K562 (cell line): ENCODE results near the gene MMP24. TPM values are rescaled to one million over a fixed set of nuclear protein-coding genes. Genes with fewer than 3 reads are reported as not detected.
"Not testable (repeated sequence)": the region's sequence is repeated elsewhere in the genome, so short reads cannot be mapped to it uniquely, and the experiment has no call there.

Source experiments
- ATAC-seq: fragments of 200-7000 bp; cut with Tn5 transposase; 3 replicates; pipeline ENCODE4 v1.9.1; 2020; ENCODE audit warnings: moderate library complexity
- BruUV-seq: library from RNA; stranded (reverse); fragments of 400-500 nt; replicated peaks from 2 replicates; lab custom pipeline; 2021; lab: Mats Ljungman, UMichigan
- CTCF ChIA-PET: fragments of 300-600 bp; formaldehyde crosslinking; extraction: SDS; loops from one replicate; lab custom pipeline; 2021; ENCODE audit warnings: low intra/inter-chr PET ratio; lab: Yijun Ruan, JAX
- POLR2A ChIA-PET: fragments of 300-600, 350-650 bp; sonication (Branson Sonifier 250); formaldehyde crosslinking; extraction: SDS; loops from one replicate; lab custom pipeline; 2021; ENCODE audit warnings: antibody characterized with exemption, inconsistent platforms; lab: Yijun Ruan, JAX
- DNase-seq, 4 experiments: peaks; one replicate each; pipeline versions ENCODE4 v3.0.0 to v3.0.0-alpha.2; 2011 to 2018; ENCODE audit warnings: low spot score in 3 of 4, mixed read lengths in 3 of 4; ENCODE audit errors: extremely low read depth in 1 of 4
- FAIRE-seq: peaks from 2 replicates; lab custom pipeline; 2011; peaks lifted over from hg19 to GRCh38; lab: Jason Lieb, UNC
- H2AFZ ChIP-seq: 2 replicates; pipeline ENCODE4 v1.6.0; 2011; ENCODE audit warnings: low read depth, low read length, control low read depth, inconsistent platforms
- H3K27ac ChIP-seq: fragments of 200-600 bp; 3 replicates; pipeline ENCODE4 v1.8.0; 2011; ENCODE audit warnings: low read depth, mild to moderate bottlenecking, control low read depth, inconsistent platforms, low read length, moderate library complexity, mixed read lengths; ENCODE audit errors: extremely low read depth
- H3K27me3 ChIP-seq, 2 experiments: fragments of 300-600 bp in 1 of 2; 2 replicates in 1 of 2; 3 replicates in 1 of 2; pipeline versions ENCODE4 v1.6.0 to v1.8.0; 2011; ENCODE audit warnings: inconsistent platforms in 2 of 2, low read length in 2 of 2, mild to moderate bottlenecking in 1 of 2, mixed read lengths in 1 of 2, moderate library complexity in 1 of 2; ENCODE audit not compliant: control insufficient read depth in 2 of 2, insufficient read depth in 2 of 2
- H3K36me3 ChIP-seq: fragments of 300-600 bp; 3 replicates; pipeline ENCODE4 v1.8.0; 2011; ENCODE audit warnings: mild to moderate bottlenecking, low read length, inconsistent platforms; ENCODE audit not compliant: control insufficient read depth, insufficient read depth
- H3K4me1 ChIP-seq, 2 experiments: fragments of 200-600 bp in 1 of 2; replicated peaks in 1 of 2; 2 replicates in 1 of 2; 3 replicates in 1 of 2; pipeline versions ENCODE4 v1.5.1 to v1.8.0; 2011; ENCODE audit warnings: inconsistent platforms in 2 of 2, low read length in 2 of 2, mild to moderate bottlenecking in 1 of 2, mixed read lengths in 1 of 2, moderate library complexity in 1 of 2; ENCODE audit not compliant: control insufficient read depth in 2 of 2, insufficient read depth in 2 of 2
- H3K4me2 ChIP-seq: 2 replicates; pipeline ENCODE4 v1.6.1; 2011; ENCODE audit warnings: low read length, control low read depth, inconsistent platforms, mixed read lengths; ENCODE audit not compliant: insufficient read depth
- H3K4me3 ChIP-seq: fragments of 200-600 bp; sonication (generic), shearing (Covaris generic); 2 replicates; pipeline ENCODE4 v1.5.1; 2016; ENCODE audit warnings: control low read depth, inconsistent platforms
- H3K79me2 ChIP-seq: fragments of 200-600 bp; 3 replicates; pipeline ENCODE4 v1.8.0; 2011; ENCODE audit warnings: low read length, inconsistent platforms; ENCODE audit not compliant: control insufficient read depth, insufficient read depth
- H3K9ac ChIP-seq, 2 experiments: 2 replicates each; pipeline versions ENCODE4 v1.6.0 to v1.6.1; 2011; ENCODE audit warnings: low read depth in 2 of 2, low read length in 2 of 2, control low read depth in 1 of 2, inconsistent platforms in 1 of 2, mild to moderate bottlenecking in 1 of 2, mixed read lengths in 1 of 2; ENCODE audit not compliant: insufficient read depth in 1 of 2
- H3K9me1 ChIP-seq: one replicate; pipeline ENCODE4 v1.6.0; 2011; ENCODE audit warnings: inconsistent platforms, mild to moderate bottlenecking, low read length, moderate library complexity; ENCODE audit not compliant: control insufficient read depth, insufficient read depth
- H3K9me3 ChIP-seq: replicated peaks from 2 replicates; pipeline ENCODE4 v1.5.1; 2011; ENCODE audit warnings: low read depth, low read length, inconsistent platforms; ENCODE audit not compliant: control insufficient read depth, insufficient read depth
- H4K20me1 ChIP-seq: replicated peaks from 2 replicates; pipeline ENCODE4 v1.6.1; 2011; ENCODE audit warnings: low read length, inconsistent platforms, mixed read lengths; ENCODE audit not compliant: control insufficient read depth, insufficient read depth
- CHD4 ChIP-seq: fragments of 200-600 bp; sonication (generic); IDR thresholded peaks from 3 replicates; pipeline ENCODE4 v1.6.1; 2012; ENCODE audit warnings: low read depth, mild to moderate bottlenecking, mixed read lengths, low read length, inconsistent platforms; ENCODE audit not compliant: insufficient read depth, insufficient replicate concordance, poor library complexity, severe bottlenecking
- DNMT1 ChIP-seq: fragments of 450-650 bp; IDR thresholded peaks from 2 replicates; pipeline ENCODE4 v1.6.1; 2016; ENCODE audit warnings: antibody characterized with exemption, mild to moderate bottlenecking
- E4F1 ChIP-seq: fragments of 250-450 bp; sonication (Bioruptor Pico); IDR thresholded peaks from 2 replicates; pipeline ENCODE4 v1.5.0; 2021; ENCODE audit warnings: mild to moderate bottlenecking, borderline replicate concordance
- FOS ChIP-seq: IDR thresholded peaks from 3 replicates; pipeline ENCODE4 v1.6.1; 2011; ENCODE audit not compliant: insufficient read length; ENCODE audit errors: extremely low read depth
- KLF13 ChIP-seq: fragments of 450-650 bp; IDR thresholded peaks from 2 replicates; pipeline ENCODE4 v1.6.1; 2016; ENCODE audit warnings: missing genetic modification characterization, low read depth, mild to moderate bottlenecking, missing compliant biosample characterization, moderate library complexity, borderline replicate concordance
- LCOR ChIP-seq: sonication (generic); formaldehyde crosslinking; IDR thresholded peaks from 2 replicates; pipeline ENCODE4 v1.8.0; 2022; ENCODE audit warnings: mild to moderate bottlenecking, missing genetic modification reagents
- MITF ChIP-seq: IDR thresholded peaks from 2 replicates; pipeline ENCODE4 v1.6.1; 2014; ENCODE audit warnings: antibody characterized with exemption
- NBN ChIP-seq: fragments of 450-650 bp; IDR thresholded peaks from 2 replicates; pipeline ENCODE4 v1.6.1; 2016; ENCODE audit warnings: low read depth, mild to moderate bottlenecking
- SOX6 ChIP-seq: fragments of 450-650 bp; IDR thresholded peaks from 2 replicates; pipeline ENCODE4 v1.6.1; 2014; ENCODE audit warnings: mild to moderate bottlenecking
- ZNF717 ChIP-seq: fragments of 250-450 bp; sonication (Bioruptor Pico); IDR thresholded peaks from 2 replicates; pipeline ENCODE4 v1.5.0; 2021
- WGBS: fragments of 100-300 bp; shearing (Covaris generic); methylation state at CpG from one replicate; pipeline ENCODE4 v1.1.6; 2016; ENCODE audit warnings: low coverage, mixed read lengths; ENCODE audit not compliant: insufficient coverage; ENCODE audit errors: missing lambda C conversion rate; 5-methylcytosine and 5-hydroxymethylcytosine counted together
- in situ Hi-C: fragments of 300-500 bp; cut with MboI; formaldehyde crosslinking; loops from 4 replicates; pipeline ENCODE4 v1.15.0; 2018; ENCODE audit warnings: inconsistent platforms, mixed read lengths
- intact Hi-C: fragments of 100-400 bp; cut with micrococcal nuclease; formaldehyde crosslinking; loops from 2 replicates; pipeline ENCODE4 v1.14.2; 2022
- polyA plus RNA-seq, 8 experiments: library from polyadenylated mRNA; depleted of rRNA in 4 of 8; stranded (reverse) in 5 of 8; unstranded in 3 of 8; fragments of >200 nt; fragmentation: Nextera tagmentation in 2 of 8; fragmentation: Illumina TruSeq in 1 of 8; extraction: Ambion mirVana in 2 of 8; extraction: Trizol in 1 of 8; gene quantifications; 2 replicates each; pipeline versions ENCODE4 v1.2.1 to v1.2.3, GENCODE V29; 2011 to 2014; ENCODE audit warnings: inconsistent platforms in 1 of 8, missing spikeins in 1 of 8
- total RNA-seq, 7 experiments: library from RNA; depleted of rRNA in 6 of 7; stranded (reverse); fragments of >200 nt in 6 of 7; fragmentation: Illumina TruSeq in 2 of 7; extraction: Trizol in 2 of 7; gene quantifications; 2 replicates each; pipeline versions ENCODE4 v1.2.1 to v1.2.3, GENCODE V29; 2011 to 2021; ENCODE audit warnings: low replicate concordance in 1 of 7

MMP24 gene
- total and polyA plus RNA-seq, 9 of the 15 experiments (the other 6 are each of a cell fraction or from before 2014, with no cell fraction given) = 0.03 to 0.07 (median 0.03) TPM; not detected in 6

- H3K9ac ChIP-seq = no peak overlapping the region
- no peak for FAIRE-seq
- 0% methylated on average over 2 of the region's 2 CpGs for WGBS
- POLR2A ChIA-PET = interaction anchor here (0.6 to 1.1 kb wide), 2 partner anchors 9 to 50 kb away, joined by 3 read pairs; no protein-coding TSS in a partner anchor
- H3K36me3 ChIP-seq = no peaks in the 10 kb centered on the region
- H3K79me2 ChIP-seq = no peaks in the 10 kb centered on the region
- TF ChIP-seq MITF (no peak), DNMT1 (no peak), ZNF717 (no peak), E4F1 (CRISPR knock-in tag) (no peak), CHD4 (no peak), SOX6 (no peak; the same call in 1 of the 2 replicates), KLF13 (tag) (no peak), FOS (no peak), LCOR (CRISPR knock-in tag) (no peak), NBN (no peak)
- TF ChIP-seq, all 486 proteins: peak for 0
- CTCF ChIA-PET = no interaction called here
- DNase-seq = no peak
- Histone ChIP-seq H3K27me3 (peaks cover 8 to 13% of the 10 kb centered on the region in 2 experiments; a peak in 4 of 5 replicates), H3K27ac (no peak overlapping the region), H3K4me3 (no peak overlapping the region), H3K4me2 (no peak overlapping the region), H4K20me1 (0 out of 2 replicates have a peak, but pooled peaks cover 3% of the 10 kb centered on the region), H3K9me1 (no peaks in the 10 kb centered on the region), H3K9me3 (no peaks in the 10 kb centered on the region), H3K4me1 (peaks cover 0 to 3% of the 10 kb centered on the region in 2 experiments; a peak in 2 of 5 replicates), H2AFZ (no peak overlapping the region)
- no peak for ATAC-seq
- BruUV-seq = no TSS peak
- in situ Hi-C loops (no loop called here), intact Hi-C loops (no loop called here)
These were observed 25.6 kb downstream of the MMP24 start for GRCh38 chr20:35252037-35252461.

- H3K36me3 ChIP-seq, H3K27ac ChIP-seq, H3K4me3 ChIP-seq, BruUV-seq, in situ Hi-C loops, H4K20me1 ChIP-seq, H3K4me2 ChIP-seq, POLR2A ChIA-PET, H3K9me1 ChIP-seq, FAIRE-seq, H3K79me2 ChIP-seq, intact Hi-C loops, ATAC-seq, H3K9me3 ChIP-seq, CTCF ChIA-PET, H3K4me1 ChIP-seq, H2AFZ ChIP-seq, DNase-seq, H3K9ac ChIP-seq, H3K27me3 ChIP-seq: not testable (repeated sequence)
- 20% methylated on average over 1 of the region's 2 CpGs for WGBS
These were observed 26.1 kb downstream of the MMP24 start for GRCh38 chr20:35252598-35252997.
